Endometrial microvascular endothelial cells (primary cell): ENCODE data around the gene TRMT10C. TPM values are rescaled to one million over a fixed set of nuclear protein-coding genes. Genes with fewer than 3 reads are reported as not detected.
"Not testable (repeated sequence)": the region's sequence is repeated elsewhere in the genome, so short reads cannot be mapped to it uniquely, and the experiment has no call there.

Source experiments
- in situ Hi-C: cut with HindIII; loops from 2 replicates; pipeline ENCODE4 v1.10.0; 2017; ENCODE audit warnings: low sequenced_read_pairs, low pct_unique_long_range_greater_than_20kb; ENCODE audit errors: inconsistent ontology term
- total RNA-seq: library from RNA; depleted of rRNA; stranded (reverse); fragments of >200 nt; gene quantifications from one replicate; pipeline ENCODE4 v1.2.3, GENCODE V29; 2015; ENCODE audit errors: inconsistent ontology term

TRMT10C gene
- 19.9 TPM for total RNA-seq

GRCh38 chr3:101561630-101562328 is at the start of gene TRMT10C:
TSS of gene TRMT10C (plus strand) at chr3:101561868. CDS start at chr3:101564782, 2,914 bp downstream.
- in situ Hi-C loops = no loop called here

- in situ Hi-C loops = no loop called here
Observed at GRCh38 chr3:101512396-101512645, 49.3 kb upstream of the TRMT10C start.

- in situ Hi-C loops = no loop called here
Observed at GRCh38 chr3:101512646-101513418, 48.8 kb upstream of the TRMT10C start, which contains the start of gene SENP7. TSS of gene SENP7 (minus strand) at chr3:101513212. CDS start at chr3:101513130, 82 bp downstream.

GRCh38 chr3:101513419-101513986 is 48.2 kb upstream of the TRMT10C start:
- in situ Hi-C loops = no loop called here

GRCh38 chr3:101518421-101518871 is 43.2 kb upstream of the TRMT10C start:
- in situ Hi-C loops = no loop called here

- in situ Hi-C loops = no loop called here
Observed at GRCh38 chr3:101519685-101520365, 41.8 kb upstream of the TRMT10C start.

- in situ Hi-C loops = no loop called here
Observed at GRCh38 chr3:101521211-101521701, 40.4 kb upstream of the TRMT10C start.

GRCh38 chr3:101527441-101527840 is 34.2 kb upstream of the TRMT10C start:
- in situ Hi-C loops = no loop called here

- in situ Hi-C loops = no loop called here
Observed at GRCh38 chr3:101527906-101528305, 33.8 kb upstream of the TRMT10C start.

- in situ Hi-C loops = no loop called here
Observed at GRCh38 chr3:101529816-101530685, 31.6 kb upstream of the TRMT10C start.

GRCh38 chr3:101530686-101531047 is 31.0 kb upstream of the TRMT10C start:
- in situ Hi-C loops = no loop called here

- in situ Hi-C loops = no loop called here
Observed at GRCh38 chr3:101531473-101532086, 30.1 kb upstream of the TRMT10C start.

GRCh38 chr3:101532783-101533602 is 28.7 kb upstream of the TRMT10C start:
- in situ Hi-C loops = no loop called here

GRCh38 chr3:101533603-101533968 is 28.1 kb upstream of the TRMT10C start:
- in situ Hi-C loops = no loop called here

- in situ Hi-C loops = no loop called here
Observed at GRCh38 chr3:101535221-101535620, 26.4 kb upstream of the TRMT10C start.

GRCh38 chr3:101536266-101536665 is 25.4 kb upstream of the TRMT10C start:
- in situ Hi-C loops = no loop called here

- in situ Hi-C loops = not testable (repeated sequence)
Observed at GRCh38 chr3:101536955-101537354, 24.7 kb upstream of the TRMT10C start.
